ENCODE results near the gene NRL. TPM values are rescaled to one million over a fixed set of nuclear protein-coding genes. Genes with fewer than 3 reads are reported as not detected.
"Not testable (repeated sequence)": the region's sequence is repeated elsewhere in the genome, so short reads cannot be mapped to it uniquely, and the experiment has no call there.

Gene NRL
- total and polyA plus RNA-seq, 12 donors = 2.2 to 20.2 (median 4.5) TPM

GRCh38 chr14:24038686-24039085 is 76.1 kb downstream of the NRL start:
- no peaks in the 10 kb centered on the region for H3K4me1 ChIP-seq (replicated peaks in 1 of 2)
- WGBS, 4 donors = 54 to 71% (median 68%) methylated on average over 2 of the region's 2 CpGs
- intact Hi-C loops (cut with DNase I) = no loop called here
- H3K27ac ChIP-seq = no peak overlapping the region
- H3K9me3 ChIP-seq (replicated peaks in 1 of 3) = no peaks in the 10 kb centered on the region
- no peak for DNase-seq
- H3K36me3 ChIP-seq (replicated peaks in 1 of 2) = no peaks in the 10 kb centered on the region
- H3K27me3 ChIP-seq = no peaks in the 10 kb centered on the region
- H3K4me3 ChIP-seq = no peak overlapping the region
- TF ChIP-seq CTCF (IDR thresholded peaks at IDR 0.05) (no peak), POLR2A (IDR thresholded peaks at IDR 0.05) (no peak)

DNA sequence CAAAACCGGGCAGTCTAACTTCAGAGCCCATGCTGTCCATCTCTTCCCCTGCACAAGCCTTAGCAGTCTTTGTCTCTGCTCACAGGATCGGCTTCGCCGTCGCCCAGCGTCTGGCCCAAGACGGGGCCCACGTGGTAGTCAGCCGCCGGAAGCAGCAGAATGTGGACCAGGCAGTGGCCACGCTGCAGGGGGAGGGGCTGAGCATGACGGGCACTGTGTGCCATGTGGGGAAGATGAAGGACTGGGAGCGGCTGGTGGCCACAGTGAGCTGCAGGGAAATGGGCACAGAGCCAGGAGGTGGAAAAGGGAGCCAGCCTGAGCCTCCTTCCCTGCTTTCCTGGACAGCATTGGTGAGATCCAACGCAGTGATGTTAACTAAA is 77.1 kb downstream of the NRL start:
- Histone ChIP-seq H3K9me3 (replicated peaks in 1 of 3) (no peaks in the 10 kb centered on the region), H3K4me1 (replicated peaks in 1 of 2) (no peaks in the 10 kb centered on the region), H3K27ac (no peak overlapping the region), H3K4me3 (no peak overlapping the region), H3K36me3 (replicated peaks in 1 of 2) (no peaks in the 10 kb centered on the region), H3K27me3 (no peaks in the 10 kb centered on the region)
- 68 to 79% (median 72%) methylated on average over 14 of the region's 14 CpGs for WGBS, 4 donors
- peak in 3 of 7 donors; percentile 18 to 56 (median 38) for DNase-seq
- intact Hi-C loops (cut with DNase I) = no loop called here
- no peak for TF ChIP-seq CTCF (IDR thresholded peaks at IDR 0.05)
- TF ChIP-seq POLR2A (IDR thresholded peaks at IDR 0.05) = no peak

DNA sequence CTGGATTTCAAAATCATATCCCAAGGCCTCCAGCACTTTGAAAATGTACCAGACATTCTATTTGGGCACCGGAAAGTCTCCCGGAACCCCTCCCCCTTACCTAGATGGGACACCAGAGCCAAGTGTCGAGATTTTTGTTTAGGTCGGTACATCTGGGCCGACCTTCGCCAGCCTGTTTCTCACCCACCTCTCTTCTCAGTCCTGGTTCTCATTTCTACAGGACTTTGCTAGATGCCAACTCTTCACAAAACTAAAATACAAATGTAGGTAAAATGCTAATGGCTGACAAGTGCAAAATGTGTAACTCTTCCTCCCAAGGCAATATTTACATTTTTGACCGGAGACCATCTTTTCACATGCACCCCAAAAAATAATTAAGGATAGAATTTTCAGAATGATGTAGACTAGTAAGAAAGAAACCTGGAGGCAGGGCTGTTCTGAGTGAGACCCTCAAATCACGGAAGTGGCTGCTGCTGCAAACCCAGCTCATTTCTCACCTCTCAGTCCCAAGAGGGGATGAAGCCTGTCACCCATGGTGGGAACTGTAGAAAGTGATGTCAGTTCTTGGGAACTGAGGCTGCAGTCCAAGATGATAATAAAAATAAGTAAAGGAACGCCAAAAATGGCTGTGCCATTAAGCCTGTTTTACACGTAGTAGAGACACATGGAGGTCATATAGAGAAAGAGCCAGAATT is 77.6 kb downstream of the NRL start:
- intact Hi-C loops (cut with DNase I) = not testable (repeated sequence)
- WGBS, 4 donors = 37 to 43% (median 41%) methylated on average over 10 of the region's 10 CpGs

GRCh38 chr14:24036169-24036962 is 78.4 kb downstream of the NRL start:
- Histone ChIP-seq H3K27me3 (no peaks in the 10 kb centered on the region), H3K27ac (peak overlapping the region; percentile 37 to 93 (median 73)), H3K4me3 (peak overlapping the region in 2 of 4 donors; percentile 30 to 61), H3K4me1 (replicated peaks in 1 of 2) (no peaks in the 10 kb centered on the region), H3K9me3 (replicated peaks in 1 of 3) (no peaks in the 10 kb centered on the region), H3K36me3 (replicated peaks in 1 of 2) (no peaks in the 10 kb centered on the region)
- intact Hi-C loops (cut with DNase I) = no loop called here
- TF ChIP-seq POLR2A (IDR thresholded peaks at IDR 0.05) = peak in 1 of 2 donors; percentile 47
- peak; percentile 46 to 89 (median 73) for TF ChIP-seq CTCF (IDR thresholded peaks at IDR 0.05)
- 0% methylated on average over 18 to 50 of the region's 50 CpGs for WGBS, 4 donors
- DNase-seq = peak; percentile 75 to 92 (median 83)

More for the DNA sequence above, 77.6 kb downstream of the NRL start:
- H3K4me1 ChIP-seq (replicated peaks in 1 of 2); H3K27me3 ChIP-seq; H3K9me3 ChIP-seq (replicated peaks in 1 of 3); H3K36me3 ChIP-seq (replicated peaks in 1 of 2); DNase-seq: not testable (repeated sequence)
- H3K4me3 ChIP-seq = peak overlapping the region in 1 of 4 donors; percentile 61
- peak overlapping the region in 4 of 5 donors; percentile 69 to 93 (median 83) for H3K27ac ChIP-seq
